Measurements from ENCODE around the gene SF3A1. TPM values are rescaled to one million over a fixed set of nuclear protein-coding genes. Genes with fewer than 3 reads are reported as not detected.

The SF3A1 gene
- total RNA-seq, 2 donors from 2014 or later: 191 to 195 TPM

GRCh38 chr22:30392661-30393321 lies 36.1 kb upstream of the SF3A1 start:
- no peak overlapping the region for H3K4me3 Mint-ChIP-seq
- peak overlapping the region; percentile 4 for H3K9ac ChIP-seq (ENCODE audit: extremely low read depth, low read length, poor library complexity, severe bottlenecking)
- H3K27me3 ChIP-seq (ENCODE audit: control insufficient read depth, insufficient read depth, low read length, poor library complexity, severe bottlenecking): peaks cover 9% of the 10 kb centered on the region
- peaks cover 25% of the 10 kb centered on the region for H3K27me3 Mint-ChIP-seq (ENCODE audit: insufficient read depth)
- no peak for TF ChIP-seq CTCF (conservative IDR thresholded peaks at IDR 0.05)
- peak; percentile 69 for DNase-seq
- peaks cover 12% of the 10 kb centered on the region for H3K9me3 Mint-ChIP-seq
- H3K4me1 ChIP-seq (ENCODE audit: control insufficient read depth, insufficient read depth, low read length): peaks cover 11% of the 10 kb centered on the region
- H3K9me3 ChIP-seq (ENCODE audit: control insufficient read depth, low read length): peaks cover 3% of the 10 kb centered on the region
- H3K27ac ChIP-seq (ENCODE audit: low read depth, low read length): no peak overlapping the region
- WGBS, 2 experiments (ENCODE audit: insufficient coverage in 1 of 2, insufficient read length in 1 of 2): 67% methylated on average over 9 of the region's 9 CpGs; no CpG with 5 or more reads in 1 of the 2 experiments
- H3K4me3 ChIP-seq (ENCODE audit: low read length): no peak overlapping the region
- H3K36me3 ChIP-seq (ENCODE audit: control insufficient read depth, insufficient read depth, low read length): no peaks in the 10 kb centered on the region
- H3K4me1 Mint-ChIP-seq: peaks cover 26% of the 10 kb centered on the region
- no peaks in the 10 kb centered on the region for H3K36me3 Mint-ChIP-seq (ENCODE audit: low read depth)
- H3K27ac Mint-ChIP-seq: peak overlapping the region; percentile 64

- peaks cover 16% of the 10 kb centered on the region for H3K27me3 Mint-ChIP-seq (ENCODE audit: insufficient read depth)
- Histone ChIP-seq H3K27me3 (ENCODE audit: control insufficient read depth, insufficient read depth, low read length, poor library complexity, severe bottlenecking) (peaks cover 5% of the 10 kb centered on the region), H3K4me1 (ENCODE audit: control insufficient read depth, insufficient read depth, low read length) (peaks cover 11% of the 10 kb centered on the region), H3K36me3 (ENCODE audit: control insufficient read depth, insufficient read depth, low read length) (no peaks in the 10 kb centered on the region), H3K4me3 (ENCODE audit: low read length) (no peak overlapping the region), H3K9ac (ENCODE audit: extremely low read depth, low read length, poor library complexity, severe bottlenecking) (peak overlapping the region; percentile 23), H3K27ac (ENCODE audit: low read depth, low read length) (no peak overlapping the region), H3K9me3 (ENCODE audit: control insufficient read depth, low read length) (peaks cover 3% of the 10 kb centered on the region)
- H3K4me3 Mint-ChIP-seq: no peak overlapping the region
- peak overlapping the region; percentile 64 for H3K27ac Mint-ChIP-seq
- peaks cover 15% of the 10 kb centered on the region for H3K9me3 Mint-ChIP-seq
- 75% methylated on average over 4 to 5 of the region's 5 CpGs for WGBS, 2 experiments (ENCODE audit: insufficient coverage in 1 of 2, insufficient read length in 1 of 2)
- peak; percentile 88 for DNase-seq
- peak; percentile 89 for TF ChIP-seq CTCF (conservative IDR thresholded peaks at IDR 0.05)
- H3K4me1 Mint-ChIP-seq: peaks cover 30% of the 10 kb centered on the region
- H3K36me3 Mint-ChIP-seq (ENCODE audit: low read depth): no peaks in the 10 kb centered on the region
These were observed 34.4 kb upstream of the SF3A1 start for GRCh38 chr22:30390974-30391691.

- peak; percentile 98 for DNase-seq
- Mint-ChIP-seq H3K27me3 (ENCODE audit: insufficient read depth) (no peaks in the 10 kb centered on the region), H3K9me3 (peaks cover 15% of the 10 kb centered on the region), H3K27ac (peak within 1 kb of the TSS; percentile 89), H3K4me1 (peaks cover 16% of the 10 kb centered on the region), H3K4me3 (peak within 1 kb of the TSS; percentile 76), H3K36me3 (ENCODE audit: low read depth) (peaks cover 9% of the 10 kb centered on the region)
- Histone ChIP-seq H3K27me3 (ENCODE audit: control insufficient read depth, insufficient read depth, low read length, poor library complexity, severe bottlenecking) (no peaks in the 10 kb centered on the region), H3K4me1 (ENCODE audit: control insufficient read depth, insufficient read depth, low read length) (no peaks in the 10 kb centered on the region), H3K9me3 (ENCODE audit: control insufficient read depth, low read length) (peaks cover 3% of the 10 kb centered on the region), H3K9ac (ENCODE audit: extremely low read depth, low read length, poor library complexity, severe bottlenecking) (peak within 1 kb of the TSS; percentile 55), H3K27ac (ENCODE audit: low read depth, low read length) (no peak within 1 kb of the TSS), H3K4me3 (ENCODE audit: low read length) (peak within 1 kb of the TSS; percentile 81), H3K36me3 (ENCODE audit: control insufficient read depth, insufficient read depth, low read length) (peaks cover 5% of the 10 kb centered on the region)
- TF ChIP-seq CTCF (conservative IDR thresholded peaks at IDR 0.05): peak; percentile 96
- 1 to 4% methylated on average over 31 to 94 of the region's 95 CpGs for WGBS, 2 experiments (ENCODE audit: insufficient coverage in 1 of 2, insufficient read length in 1 of 2)
These were observed 30.5 kb upstream of the SF3A1 start, which contains the start of gene RNF215 for GRCh38 chr22:30386960-30387827. TSS of gene RNF215 (minus strand) at chr22:30387411. CDS start at chr22:30387313, 98 bp downstream.
